Measurements from ENCODE around the gene RBM47.

Gene RBM47

GRCh38 chr4:40606239-40606767 is 23.4 kb downstream of the RBM47 start:
- H3K27ac ChIP-seq (ENCODE audit: low read depth, low read length): no peak overlapping the region
- no peak overlapping the region for H3K9ac ChIP-seq (ENCODE audit: low read depth, low read length)
- H3K4me1 ChIP-seq (ENCODE audit: insufficient read depth, low read length): peaks cover 7% of the 10 kb centered on the region; the same call in 1 of the 2 replicates
- no peaks in the 10 kb centered on the region for H3K36me3 ChIP-seq (ENCODE audit: insufficient read depth, low read length)
- no peak overlapping the region for H3K4me3 ChIP-seq (ENCODE audit: low read length)
- no peaks in the 10 kb centered on the region for H3K9me3 ChIP-seq (ENCODE audit: insufficient read depth, low read depth, low read length)
- 91% methylated on average over 6 of the region's 6 CpGs for WGBS
- no peaks in the 10 kb centered on the region for H3K27me3 ChIP-seq (ENCODE audit: insufficient read depth, low read length)

GRCh38 chr4:40603281-40603680 is 26.4 kb downstream of the RBM47 start:
- Histone ChIP-seq H3K4me3 (ENCODE audit: low read length) (no peak overlapping the region), H3K27me3 (ENCODE audit: insufficient read depth, low read length) (no peaks in the 10 kb centered on the region), H3K36me3 (ENCODE audit: insufficient read depth, low read length) (no peaks in the 10 kb centered on the region), H3K9ac (ENCODE audit: low read depth, low read length) (no peak overlapping the region), H3K27ac (ENCODE audit: low read depth, low read length) (no peak overlapping the region), H3K4me1 (ENCODE audit: insufficient read depth, low read length) (no peaks in the 10 kb centered on the region), H3K9me3 (ENCODE audit: insufficient read depth, low read depth, low read length) (no peaks in the 10 kb centered on the region)

DNA sequence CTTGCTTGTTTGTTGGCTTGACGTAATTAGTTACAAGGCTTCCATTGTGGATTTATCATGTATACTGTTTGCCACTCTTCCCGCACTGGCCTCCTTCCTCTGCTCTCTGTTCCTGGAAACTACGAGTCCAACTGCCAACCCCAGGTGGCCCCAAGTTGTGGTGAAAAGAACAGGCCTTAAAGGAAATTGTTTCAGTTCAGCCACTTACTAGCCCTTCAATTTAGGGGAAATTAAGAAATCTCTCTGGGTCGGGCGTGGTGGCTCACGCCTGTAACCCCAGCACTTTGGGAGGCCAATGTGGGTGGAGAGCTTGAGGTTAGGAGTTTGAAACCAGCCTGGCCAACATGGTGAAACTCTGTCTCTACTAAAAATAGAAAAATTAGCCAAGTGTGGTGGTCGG is 28.0 kb downstream of the RBM47 start:
- no peaks in the 10 kb centered on the region for H3K4me1 ChIP-seq (ENCODE audit: insufficient read depth, low read length)
- H3K36me3 ChIP-seq (ENCODE audit: insufficient read depth, low read length): peaks cover under 1% of the 10 kb centered on the region; the same call in 1 of the 2 replicates
- H3K27me3 ChIP-seq (ENCODE audit: insufficient read depth, low read length): no peaks in the 10 kb centered on the region
- H3K9ac ChIP-seq (ENCODE audit: low read depth, low read length): no peak overlapping the region
- H3K9me3 ChIP-seq (ENCODE audit: insufficient read depth, low read depth, low read length): no peaks in the 10 kb centered on the region
- no peak overlapping the region for H3K4me3 ChIP-seq (ENCODE audit: low read length)
- H3K27ac ChIP-seq (ENCODE audit: low read depth, low read length): no peak overlapping the region
- 95% methylated on average over 7 of the region's 7 CpGs for WGBS

DNA sequence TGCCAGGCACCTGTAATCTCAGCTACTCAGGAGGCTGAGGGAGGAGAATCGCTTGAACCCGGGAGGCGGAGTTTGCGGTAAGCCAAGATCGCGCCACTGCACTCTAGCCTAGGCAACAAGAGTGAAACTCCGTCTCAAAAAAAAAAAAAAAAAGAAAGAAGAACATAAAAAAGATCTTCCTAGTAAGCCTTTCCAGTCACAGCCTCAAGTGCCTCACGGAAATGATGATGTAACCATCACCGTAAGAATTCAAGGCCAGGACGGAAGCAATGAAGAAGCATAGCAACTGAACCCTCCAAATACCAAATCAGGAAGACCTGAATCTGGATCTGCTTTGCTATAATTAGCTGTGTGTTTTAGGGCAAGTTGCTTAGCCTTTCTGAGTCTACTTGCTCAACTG is 28.8 kb downstream of the RBM47 start:
- H3K9me3 ChIP-seq (ENCODE audit: insufficient read depth, low read depth, low read length): no peaks in the 10 kb centered on the region
- 96% methylated on average over 8 of the region's 10 CpGs for WGBS
- H3K27me3 ChIP-seq (ENCODE audit: insufficient read depth, low read length): no peaks in the 10 kb centered on the region
- H3K27ac ChIP-seq (ENCODE audit: low read depth, low read length): no peak overlapping the region
- peaks cover 8% of the 10 kb centered on the region; the same call in 1 of the 2 replicates for H3K36me3 ChIP-seq (ENCODE audit: insufficient read depth, low read length)
- no peak overlapping the region for H3K9ac ChIP-seq (ENCODE audit: low read depth, low read length)
- no peak overlapping the region for H3K4me3 ChIP-seq (ENCODE audit: low read length)
- no peaks in the 10 kb centered on the region for H3K4me1 ChIP-seq (ENCODE audit: insufficient read depth, low read length)

DNA sequence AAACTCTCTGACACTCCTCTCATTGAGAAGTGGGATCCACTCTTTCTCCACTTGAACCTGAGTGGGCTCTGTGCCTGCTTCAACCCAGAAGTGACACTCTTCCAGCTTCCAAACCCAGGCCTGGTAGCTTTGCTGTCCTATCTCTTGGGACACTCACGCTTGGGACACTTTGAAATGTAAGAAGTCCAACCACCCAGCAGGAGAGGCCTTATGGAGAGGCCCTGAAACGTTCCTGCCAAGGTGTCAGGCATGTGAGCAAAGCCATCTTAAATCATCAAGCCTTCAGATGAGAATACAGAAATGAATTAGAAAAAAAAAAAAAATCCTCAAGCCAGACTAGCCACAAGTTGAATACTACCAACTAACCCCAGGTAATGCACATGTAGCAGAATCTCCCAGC is 30.2 kb downstream of the RBM47 start:
- H3K9ac ChIP-seq (ENCODE audit: low read depth, low read length): no peak overlapping the region
- H3K27me3 ChIP-seq (ENCODE audit: insufficient read depth, low read length): no peaks in the 10 kb centered on the region
- no peaks in the 10 kb centered on the region for H3K9me3 ChIP-seq (ENCODE audit: insufficient read depth, low read depth, low read length)
- no peaks in the 10 kb centered on the region for H3K4me1 ChIP-seq (ENCODE audit: insufficient read depth, low read length)
- H3K27ac ChIP-seq (ENCODE audit: low read depth, low read length): no peak overlapping the region
- no peak overlapping the region for H3K4me3 ChIP-seq (ENCODE audit: low read length)
- WGBS: 87% methylated on average over 2 of the region's 2 CpGs
- H3K36me3 ChIP-seq (ENCODE audit: insufficient read depth, low read length): peaks cover 21% of the 10 kb centered on the region

- H3K9ac ChIP-seq (ENCODE audit: low read depth, low read length): no peak overlapping the region
- 88% methylated on average over 4 of the region's 4 CpGs for WGBS
- peaks cover 27% of the 10 kb centered on the region for H3K36me3 ChIP-seq (ENCODE audit: insufficient read depth, low read length)
- H3K4me1 ChIP-seq (ENCODE audit: insufficient read depth, low read length): no peaks in the 10 kb centered on the region
- no peak overlapping the region for H3K4me3 ChIP-seq (ENCODE audit: low read length)
- H3K9me3 ChIP-seq (ENCODE audit: insufficient read depth, low read depth, low read length): no peaks in the 10 kb centered on the region
- no peak overlapping the region for H3K27ac ChIP-seq (ENCODE audit: low read depth, low read length)
- no peaks in the 10 kb centered on the region for H3K27me3 ChIP-seq (ENCODE audit: insufficient read depth, low read length)
These were observed 33.1 kb downstream of the RBM47 start for GRCh38 chr4:40596522-40596921.

GRCh38 chr4:40595981-40596380 is 33.7 kb downstream of the RBM47 start:
- no peak overlapping the region for H3K27ac ChIP-seq (ENCODE audit: low read depth, low read length)
- 87% methylated on average over 5 of the region's 5 CpGs for WGBS
- no peak overlapping the region for H3K4me3 ChIP-seq (ENCODE audit: low read length)
- peaks cover 27% of the 10 kb centered on the region for H3K36me3 ChIP-seq (ENCODE audit: insufficient read depth, low read length)
- H3K9me3 ChIP-seq (ENCODE audit: insufficient read depth, low read depth, low read length): no peaks in the 10 kb centered on the region
- no peak overlapping the region for H3K9ac ChIP-seq (ENCODE audit: low read depth, low read length)
- no peaks in the 10 kb centered on the region for H3K27me3 ChIP-seq (ENCODE audit: insufficient read depth, low read length)
- H3K4me1 ChIP-seq (ENCODE audit: insufficient read depth, low read length): no peaks in the 10 kb centered on the region

GRCh38 chr4:40594261-40595178 is 35.1 kb downstream of the RBM47 start:
- H3K9ac ChIP-seq (ENCODE audit: low read depth, low read length): no peak overlapping the region
- H3K36me3 ChIP-seq (ENCODE audit: insufficient read depth, low read length): peaks cover 27% of the 10 kb centered on the region
- H3K4me1 ChIP-seq (ENCODE audit: insufficient read depth, low read length): no peaks in the 10 kb centered on the region
- no peaks in the 10 kb centered on the region for H3K9me3 ChIP-seq (ENCODE audit: insufficient read depth, low read depth, low read length)
- no peak overlapping the region for H3K4me3 ChIP-seq (ENCODE audit: low read length)
- WGBS: 88% methylated on average over 13 of the region's 14 CpGs
- no peaks in the 10 kb centered on the region for H3K27me3 ChIP-seq (ENCODE audit: insufficient read depth, low read length)
- H3K27ac ChIP-seq (ENCODE audit: low read depth, low read length): no peak overlapping the region

DNA sequence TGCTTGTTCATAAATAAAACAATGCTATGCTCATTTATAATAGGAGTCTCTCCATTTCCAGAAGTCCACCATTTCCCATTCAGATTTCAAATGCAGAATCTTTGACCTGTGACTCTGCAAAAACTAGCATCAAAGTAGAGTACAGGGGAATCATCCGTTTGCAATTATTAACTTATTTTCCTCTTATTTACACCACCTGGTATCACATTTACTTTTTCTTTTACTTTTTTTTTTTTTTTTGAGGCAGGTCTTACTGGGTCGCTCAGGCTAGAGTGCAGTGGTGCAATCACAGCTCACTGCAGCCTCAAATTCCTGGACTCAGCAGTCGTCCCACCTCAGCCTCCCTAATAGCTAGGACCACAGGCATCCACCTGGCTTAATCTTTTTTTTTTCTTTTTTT is 37.6 kb downstream of the RBM47 start:
- WGBS: 98% methylated on average over 3 of the region's 3 CpGs
- H3K4me1 ChIP-seq (ENCODE audit: insufficient read depth, low read length): peaks cover 14% of the 10 kb centered on the region
- H3K4me3 ChIP-seq (ENCODE audit: low read length): no peak overlapping the region
- no peak overlapping the region for H3K9ac ChIP-seq (ENCODE audit: low read depth, low read length)
- peaks cover 27% of the 10 kb centered on the region for H3K36me3 ChIP-seq (ENCODE audit: insufficient read depth, low read length)
- H3K27me3 ChIP-seq (ENCODE audit: insufficient read depth, low read length): no peaks in the 10 kb centered on the region
- H3K9me3 ChIP-seq (ENCODE audit: insufficient read depth, low read depth, low read length): no peaks in the 10 kb centered on the region
- no peak overlapping the region for H3K27ac ChIP-seq (ENCODE audit: low read depth, low read length)

DNA sequence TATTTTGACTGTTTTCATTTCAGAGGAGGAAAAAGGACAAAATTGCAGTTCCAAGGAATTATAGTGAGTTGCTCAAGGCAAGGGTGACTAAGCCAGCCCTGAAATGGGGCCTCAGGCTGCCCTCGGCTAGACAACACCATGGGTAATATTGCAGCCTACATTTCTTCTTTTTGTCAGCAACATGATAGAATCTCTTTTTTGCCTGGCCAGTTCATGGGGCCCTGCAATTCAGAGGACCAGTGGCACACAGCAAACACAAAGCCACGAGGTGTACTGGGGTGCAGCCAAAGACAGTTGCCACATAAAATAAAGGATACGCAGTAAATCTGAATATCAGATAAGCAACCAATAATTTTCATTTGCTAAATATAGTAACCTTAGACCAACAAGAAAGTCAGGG is 41.8 kb downstream of the RBM47 start:
- no peaks in the 10 kb centered on the region for H3K9me3 ChIP-seq (ENCODE audit: insufficient read depth, low read depth, low read length)
- H3K36me3 ChIP-seq (ENCODE audit: insufficient read depth, low read length): no peaks in the 10 kb centered on the region
- H3K27ac ChIP-seq (ENCODE audit: low read depth, low read length): no peak overlapping the region; the same call in 1 of the 2 replicates
- WGBS: 89% methylated on average over 3 of the region's 3 CpGs
- no peak overlapping the region for H3K4me3 ChIP-seq (ENCODE audit: low read length)
- no peaks in the 10 kb centered on the region for H3K27me3 ChIP-seq (ENCODE audit: insufficient read depth, low read length)
- H3K4me1 ChIP-seq (ENCODE audit: insufficient read depth, low read length): peaks cover 32% of the 10 kb centered on the region
- H3K9ac ChIP-seq (ENCODE audit: low read depth, low read length): 0 out of 2 replicates have a peak overlapping the region, but pooled peaks have one; percentile 10

GRCh38 chr4:40587351-40587750 is 42.3 kb downstream of the RBM47 start:
- no peaks in the 10 kb centered on the region for H3K36me3 ChIP-seq (ENCODE audit: insufficient read depth, low read length)
- no peak overlapping the region for H3K27ac ChIP-seq (ENCODE audit: low read depth, low read length)
- H3K9me3 ChIP-seq (ENCODE audit: insufficient read depth, low read depth, low read length): no peaks in the 10 kb centered on the region
- H3K27me3 ChIP-seq (ENCODE audit: insufficient read depth, low read length): no peaks in the 10 kb centered on the region
- no peak overlapping the region for H3K4me3 ChIP-seq (ENCODE audit: low read length)
- H3K9ac ChIP-seq (ENCODE audit: low read depth, low read length): 0 out of 2 replicates have a peak overlapping the region, but pooled peaks have one; percentile 10
- 100% methylated on average over 1 of the region's 2 CpGs for WGBS
- peaks cover 32% of the 10 kb centered on the region for H3K4me1 ChIP-seq (ENCODE audit: insufficient read depth, low read length)
